Hepatocyte (in vitro differentiated cells): ENCODE measurements around the gene ALKBH4. TPM values are rescaled to one million over a fixed set of nuclear protein-coding genes. Genes with fewer than 3 reads are reported as not detected.

Experiments
- DNase-seq: peaks from one replicate; pipeline ENCODE4 v3.0.0-alpha.2; 2016; ENCODE audit warnings: low spot score
- H2AFZ ChIP-seq: fragments of 200-600 bp; sonication (generic); 2 replicates; pipeline ENCODE4 v1.6.0; 2016; ENCODE audit warnings: antibody characterized with exemption, mild to moderate bottlenecking
- H3K27ac ChIP-seq: fragments of 200-600 bp; sonication (generic); 2 replicates; pipeline ENCODE4 v1.5.1; 2016; ENCODE audit warnings: mild to moderate bottlenecking
- H3K27me3 ChIP-seq: fragments of 200-600 bp; sonication (generic); 2 replicates; pipeline ENCODE4 v1.6.1; 2016
- H3K36me3 ChIP-seq: fragments of 200-600 bp; sonication (generic); replicated peaks from 2 replicates; pipeline ENCODE4 v1.5.1; 2016; ENCODE audit warnings: low read depth; ENCODE audit not compliant: insufficient read depth
- H3K4me1 ChIP-seq: fragments of 200-600 bp; sonication (generic); 2 replicates; pipeline ENCODE4 v1.5.1; 2016; ENCODE audit warnings: mild to moderate bottlenecking, moderate library complexity; ENCODE audit not compliant: insufficient read depth
- H3K4me2 ChIP-seq: fragments of 200-600 bp; sonication (generic); 2 replicates; pipeline ENCODE4 v1.6.0; 2016
- H3K4me3 ChIP-seq: fragments of 200-600 bp; sonication (generic); 2 replicates; pipeline ENCODE4 v1.5.1; 2016; ENCODE audit warnings: mild to moderate bottlenecking
- H3K79me2 ChIP-seq: fragments of 200-600 bp; sonication (generic); 2 replicates; pipeline ENCODE4 v1.6.0; 2017; ENCODE audit warnings: mild to moderate bottlenecking
- H3K9me2 ChIP-seq: fragments of 200-600 bp; sonication (generic); replicated peaks from 2 replicates; pipeline ENCODE4 v1.6.0; 2017; ENCODE audit warnings: mild to moderate bottlenecking; ENCODE audit not compliant: insufficient read depth
- H3K9me3 ChIP-seq: fragments of 200-600 bp; sonication (generic); 2 replicates; pipeline ENCODE4 v1.5.1; 2016; ENCODE audit warnings: low read depth, mild to moderate bottlenecking
- H4K20me1 ChIP-seq: fragments of 200-600 bp; sonication (generic); 2 replicates; pipeline ENCODE4 v1.6.0; 2016; ENCODE audit warnings: mild to moderate bottlenecking; ENCODE audit not compliant: insufficient read depth, poor library complexity, severe bottlenecking
- EZH2 ChIP-seq: fragments of 200-600 bp; sonication (generic); IDR thresholded peaks from 2 replicates; pipeline ENCODE4 v1.6.1; 2016; ENCODE audit warnings: antibody characterized with exemption, mild to moderate bottlenecking, borderline replicate concordance
- EZH2phosphoT487 ChIP-seq: fragments of 200-600 bp; sonication (generic); IDR thresholded peaks from one replicate; pipeline ENCODE4 v1.6.1; 2018; ENCODE audit warnings: antibody characterized with exemption, mild to moderate bottlenecking, low read depth, moderate library complexity; ENCODE audit not compliant: unreplicated experiment, severe bottlenecking
- WGBS: methylation state at CpG from one replicate; pipeline ENCODE4 v1.1.6; 2016; ENCODE audit warnings: low lambda C conversion rate; ENCODE audit errors: missing lambda C conversion rate; 5-methylcytosine and 5-hydroxymethylcytosine counted together
- polyA plus RNA-seq: library from polyadenylated mRNA; unstranded; fragments of >200 nt; fragmentation: Nextera tagmentation; extraction: Ambion mirVana; gene quantifications from 2 replicates; pipeline ENCODE4 v1.2.1, GENCODE V29; 2016
- total RNA-seq: library from RNA; depleted of rRNA; stranded (reverse); fragments of >200 nt; gene quantifications from 2 replicates; pipeline ENCODE4 v1.2.3, GENCODE V29; 2014
- TF ChIP-seq, protein P1 (sequence below): fragments of 200-600 bp; sonication (generic); IDR thresholded peaks from 2 replicates; pipeline ENCODE4 v1.5.1; 2016; ENCODE audit warnings: antibody characterized with exemption, mild to moderate bottlenecking; ENCODE audit not compliant: poor library complexity

Gene ALKBH4
- total and polyA plus RNA-seq, 2 experiments from 2014 or later, result 13.3 to 15.8 TPM

DNA sequence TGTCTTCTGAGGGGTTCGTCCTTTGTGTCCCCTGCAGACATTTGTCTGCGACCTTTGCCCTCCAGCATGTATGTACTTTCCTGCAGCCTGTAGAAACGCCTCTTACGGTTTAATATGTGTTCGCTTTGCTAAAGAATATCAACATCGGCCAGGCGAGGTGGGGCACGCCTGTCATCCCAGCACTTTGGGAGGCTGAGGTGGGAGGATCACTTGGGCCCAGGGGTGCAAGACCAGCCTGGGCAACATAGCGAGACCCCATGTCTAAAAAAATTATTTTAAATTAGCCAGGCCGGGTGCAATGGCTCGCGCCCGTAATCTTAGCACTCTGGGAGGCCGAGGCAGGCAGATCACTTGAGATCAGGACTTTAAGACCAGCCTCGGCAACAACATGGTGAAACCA lies 15.5 kb downstream of the ALKBH4 start:
- DNase-seq, result no peak
- H3K27ac ChIP-seq, result no peak overlapping the region
- H3K4me1 ChIP-seq, result no peaks in the 10 kb centered on the region
- no peaks in the 10 kb centered on the region for H3K79me2 ChIP-seq
- no peaks in the 10 kb centered on the region for H3K36me3 ChIP-seq
- no peaks in the 10 kb centered on the region for H3K9me2 ChIP-seq
- H3K4me2 ChIP-seq, result no peak overlapping the region
- no peak overlapping the region for H2AFZ ChIP-seq
- no peaks in the 10 kb centered on the region for H4K20me1 ChIP-seq
- H3K9me3 ChIP-seq, result no peaks in the 10 kb centered on the region
- WGBS, result 96% methylated on average over 15 of the region's 15 CpGs
- H3K4me3 ChIP-seq, result no peak overlapping the region
- no peaks in the 10 kb centered on the region for H3K27me3 ChIP-seq
- TF ChIP-seq EZH2, result no peak
- TF ChIP-seq EZH2phosphoT487, result no peak
- TF ChIP-seq, protein P1, sequence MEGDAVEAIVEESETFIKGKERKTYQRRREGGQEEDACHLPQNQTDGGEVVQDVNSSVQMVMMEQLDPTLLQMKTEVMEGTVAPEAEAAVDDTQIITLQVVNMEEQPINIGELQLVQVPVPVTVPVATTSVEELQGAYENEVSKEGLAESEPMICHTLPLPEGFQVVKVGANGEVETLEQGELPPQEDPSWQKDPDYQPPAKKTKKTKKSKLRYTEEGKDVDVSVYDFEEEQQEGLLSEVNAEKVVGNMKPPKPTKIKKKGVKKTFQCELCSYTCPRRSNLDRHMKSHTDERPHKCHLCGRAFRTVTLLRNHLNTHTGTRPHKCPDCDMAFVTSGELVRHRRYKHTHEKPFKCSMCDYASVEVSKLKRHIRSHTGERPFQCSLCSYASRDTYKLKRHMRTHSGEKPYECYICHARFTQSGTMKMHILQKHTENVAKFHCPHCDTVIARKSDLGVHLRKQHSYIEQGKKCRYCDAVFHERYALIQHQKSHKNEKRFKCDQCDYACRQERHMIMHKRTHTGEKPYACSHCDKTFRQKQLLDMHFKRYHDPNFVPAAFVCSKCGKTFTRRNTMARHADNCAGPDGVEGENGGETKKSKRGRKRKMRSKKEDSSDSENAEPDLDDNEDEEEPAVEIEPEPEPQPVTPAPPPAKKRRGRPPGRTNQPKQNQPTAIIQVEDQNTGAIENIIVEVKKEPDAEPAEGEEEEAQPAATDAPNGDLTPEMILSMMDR, result no peak

DNA sequence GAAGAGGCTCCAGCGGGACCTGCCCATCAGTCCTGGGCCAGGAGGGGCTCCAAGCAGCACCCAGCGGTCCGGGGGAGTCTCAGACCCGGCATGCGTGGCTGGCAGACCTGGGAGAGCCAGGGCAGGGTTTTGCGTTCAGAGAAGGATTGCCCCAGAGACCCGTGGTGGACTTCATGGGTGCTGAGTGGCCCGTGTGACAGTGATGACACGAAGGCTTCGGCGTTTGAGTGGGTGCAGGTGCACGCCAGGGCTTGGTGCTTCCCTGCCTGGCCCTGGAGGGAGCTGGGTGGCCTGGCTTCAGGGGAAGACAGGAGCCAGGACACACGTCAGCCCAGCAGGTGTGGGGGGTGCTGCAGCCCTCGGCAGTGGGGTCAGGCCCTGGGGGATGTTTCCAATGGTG lies 17.4 kb downstream of the ALKBH4 start:
- H3K27me3 ChIP-seq, result no peaks in the 10 kb centered on the region
- no peak overlapping the region for H3K27ac ChIP-seq
- no peak overlapping the region for H3K4me3 ChIP-seq
- H2AFZ ChIP-seq, result no peak overlapping the region
- no peaks in the 10 kb centered on the region for H3K36me3 ChIP-seq
- no peaks in the 10 kb centered on the region for H4K20me1 ChIP-seq
- no peaks in the 10 kb centered on the region for H3K4me1 ChIP-seq
- DNase-seq, result no peak
- no peaks in the 10 kb centered on the region for H3K79me2 ChIP-seq
- TF ChIP-seq, protein P1, result no peak
- TF ChIP-seq EZH2phosphoT487 (no peak), EZH2 (no peak)
- H3K4me2 ChIP-seq, result no peak overlapping the region
- 97% methylated on average over 12 of the region's 14 CpGs for WGBS
- no peaks in the 10 kb centered on the region for H3K9me2 ChIP-seq
- H3K9me3 ChIP-seq, result no peaks in the 10 kb centered on the region

DNA sequence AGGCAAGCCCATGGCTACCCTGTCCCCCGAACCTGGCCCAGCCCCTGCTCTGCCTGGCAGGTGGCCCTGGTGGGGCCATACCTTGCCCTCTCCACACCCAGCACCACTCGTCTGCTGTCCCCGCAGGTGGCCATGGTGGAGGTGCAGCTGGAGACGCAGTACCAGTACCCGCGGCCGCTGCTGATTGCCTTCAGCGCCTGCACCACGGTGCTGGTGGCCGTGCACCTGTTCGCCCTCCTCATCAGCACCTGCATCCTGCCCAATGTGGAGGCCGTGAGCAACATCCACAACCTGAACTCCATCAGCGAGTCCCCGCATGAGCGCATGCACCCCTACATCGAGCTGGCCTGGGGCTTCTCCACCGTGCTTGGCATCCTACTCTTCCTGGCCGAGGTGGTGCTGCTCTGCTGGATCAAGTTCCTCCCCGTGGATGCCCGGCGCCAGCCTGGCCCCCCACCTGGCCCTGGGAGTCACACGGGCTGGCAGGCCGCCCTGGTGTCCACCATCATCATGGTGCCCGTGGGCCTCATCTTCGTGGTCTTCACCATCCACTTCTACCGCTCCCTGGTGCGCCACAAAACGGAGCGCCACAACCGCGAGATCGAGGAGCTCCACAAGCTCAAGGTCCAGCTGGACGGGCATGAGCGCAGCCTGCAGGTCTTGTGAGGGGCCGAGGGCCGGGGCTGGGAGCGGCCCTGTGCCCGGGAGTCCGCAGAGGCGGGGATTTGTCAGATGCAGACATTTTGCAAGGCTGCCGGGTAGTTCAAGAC lies 18.1 kb downstream of the ALKBH4 start:
- no peaks in the 10 kb centered on the region for H3K27me3 ChIP-seq
- WGBS, result 96% methylated on average over 41 of the region's 41 CpGs
- no peak overlapping the region for H3K4me2 ChIP-seq
- no peak for DNase-seq
- H2AFZ ChIP-seq, result no peak overlapping the region
- no peaks in the 10 kb centered on the region for H3K9me3 ChIP-seq
- H3K4me1 ChIP-seq, result no peaks in the 10 kb centered on the region
- no peak overlapping the region for H3K27ac ChIP-seq
- no peaks in the 10 kb centered on the region for H4K20me1 ChIP-seq
- no peaks in the 10 kb centered on the region for H3K9me2 ChIP-seq
- no peaks in the 10 kb centered on the region for H3K79me2 ChIP-seq
- H3K4me3 ChIP-seq, result no peak overlapping the region
- no peaks in the 10 kb centered on the region for H3K36me3 ChIP-seq
- TF ChIP-seq, protein P1, result no peak
- TF ChIP-seq EZH2phosphoT487 (no peak), EZH2 (no peak)
